Panc1 (cell line): ENCODE data around the gene ADGRE3.

Experiments
- TF ChIP-seq, protein P1 (sequence below): fragments of 450-650 bp; IDR thresholded peaks from 2 replicates; pipeline ENCODE4 v1.5.1; 2017; ENCODE audit warnings: mild to moderate bottlenecking
- TF ChIP-seq, protein P2 (sequence below), 2 experiments: IDR thresholded peaks; 2 replicates each; pipeline ENCODE4 v1.6.1; 2011 to 2012; ENCODE audit warnings: low read depth in 2 of 2, control low read depth in 1 of 2, low read length in 1 of 2, mild to moderate bottlenecking in 1 of 2, moderate library complexity in 1 of 2; ENCODE audit not compliant: insufficient read depth in 1 of 2

DNA sequence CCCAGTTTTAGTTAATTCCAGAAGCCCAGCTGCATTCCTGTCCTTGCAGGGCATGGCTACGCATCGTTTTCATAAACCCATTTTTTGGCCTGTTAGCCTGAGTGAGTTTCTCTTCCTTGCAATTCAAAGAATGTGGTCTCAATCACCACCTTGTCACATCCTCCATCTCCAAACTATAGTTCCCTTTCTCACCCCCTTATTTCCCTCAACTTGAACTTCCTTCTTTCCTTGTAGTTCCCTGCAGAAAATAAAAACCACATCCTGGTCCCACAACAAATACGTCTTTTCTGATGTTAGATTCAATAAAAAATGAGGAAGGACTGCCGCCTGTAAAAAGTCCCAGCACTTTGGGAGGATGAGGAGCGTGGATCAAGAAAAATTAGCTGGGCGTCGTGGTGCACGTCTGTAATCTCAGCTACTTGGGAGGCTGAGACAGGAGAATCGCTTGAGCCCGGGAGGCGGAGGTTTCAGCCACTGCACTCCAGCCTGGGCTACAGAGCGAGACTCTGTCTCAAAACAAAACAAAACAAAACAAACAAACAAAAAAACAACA is 13.2 kb downstream of the ADGRE3 start:
- TF ChIP-seq, protein P1, sequence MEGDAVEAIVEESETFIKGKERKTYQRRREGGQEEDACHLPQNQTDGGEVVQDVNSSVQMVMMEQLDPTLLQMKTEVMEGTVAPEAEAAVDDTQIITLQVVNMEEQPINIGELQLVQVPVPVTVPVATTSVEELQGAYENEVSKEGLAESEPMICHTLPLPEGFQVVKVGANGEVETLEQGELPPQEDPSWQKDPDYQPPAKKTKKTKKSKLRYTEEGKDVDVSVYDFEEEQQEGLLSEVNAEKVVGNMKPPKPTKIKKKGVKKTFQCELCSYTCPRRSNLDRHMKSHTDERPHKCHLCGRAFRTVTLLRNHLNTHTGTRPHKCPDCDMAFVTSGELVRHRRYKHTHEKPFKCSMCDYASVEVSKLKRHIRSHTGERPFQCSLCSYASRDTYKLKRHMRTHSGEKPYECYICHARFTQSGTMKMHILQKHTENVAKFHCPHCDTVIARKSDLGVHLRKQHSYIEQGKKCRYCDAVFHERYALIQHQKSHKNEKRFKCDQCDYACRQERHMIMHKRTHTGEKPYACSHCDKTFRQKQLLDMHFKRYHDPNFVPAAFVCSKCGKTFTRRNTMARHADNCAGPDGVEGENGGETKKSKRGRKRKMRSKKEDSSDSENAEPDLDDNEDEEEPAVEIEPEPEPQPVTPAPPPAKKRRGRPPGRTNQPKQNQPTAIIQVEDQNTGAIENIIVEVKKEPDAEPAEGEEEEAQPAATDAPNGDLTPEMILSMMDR = no peak
- TF ChIP-seq, protein P2, sequence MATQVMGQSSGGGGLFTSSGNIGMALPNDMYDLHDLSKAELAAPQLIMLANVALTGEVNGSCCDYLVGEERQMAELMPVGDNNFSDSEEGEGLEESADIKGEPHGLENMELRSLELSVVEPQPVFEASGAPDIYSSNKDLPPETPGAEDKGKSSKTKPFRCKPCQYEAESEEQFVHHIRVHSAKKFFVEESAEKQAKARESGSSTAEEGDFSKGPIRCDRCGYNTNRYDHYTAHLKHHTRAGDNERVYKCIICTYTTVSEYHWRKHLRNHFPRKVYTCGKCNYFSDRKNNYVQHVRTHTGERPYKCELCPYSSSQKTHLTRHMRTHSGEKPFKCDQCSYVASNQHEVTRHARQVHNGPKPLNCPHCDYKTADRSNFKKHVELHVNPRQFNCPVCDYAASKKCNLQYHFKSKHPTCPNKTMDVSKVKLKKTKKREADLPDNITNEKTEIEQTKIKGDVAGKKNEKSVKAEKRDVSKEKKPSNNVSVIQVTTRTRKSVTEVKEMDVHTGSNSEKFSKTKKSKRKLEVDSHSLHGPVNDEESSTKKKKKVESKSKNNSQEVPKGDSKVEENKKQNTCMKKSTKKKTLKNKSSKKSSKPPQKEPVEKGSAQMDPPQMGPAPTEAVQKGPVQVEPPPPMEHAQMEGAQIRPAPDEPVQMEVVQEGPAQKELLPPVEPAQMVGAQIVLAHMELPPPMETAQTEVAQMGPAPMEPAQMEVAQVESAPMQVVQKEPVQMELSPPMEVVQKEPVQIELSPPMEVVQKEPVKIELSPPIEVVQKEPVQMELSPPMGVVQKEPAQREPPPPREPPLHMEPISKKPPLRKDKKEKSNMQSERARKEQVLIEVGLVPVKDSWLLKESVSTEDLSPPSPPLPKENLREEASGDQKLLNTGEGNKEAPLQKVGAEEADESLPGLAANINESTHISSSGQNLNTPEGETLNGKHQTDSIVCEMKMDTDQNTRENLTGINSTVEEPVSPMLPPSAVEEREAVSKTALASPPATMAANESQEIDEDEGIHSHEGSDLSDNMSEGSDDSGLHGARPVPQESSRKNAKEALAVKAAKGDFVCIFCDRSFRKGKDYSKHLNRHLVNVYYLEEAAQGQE (IDR thresholded peaks at IDR 0.05; ENCODE audit: insufficient read depth in 1 of 2, low read depth in 2 of 2, low read length in 1 of 2) = no peak
